ENCODE results near the gene ZNF76.

- TF ChIP-seq TAF1 (IDR thresholded peaks at IDR 0.05; ENCODE audit: borderline replicate concordance, insufficient read depth, low read length) (no peak), POLR2AphosphoS5 (IDR thresholded peaks at IDR 0.05; ENCODE audit: low read depth, low read length) (no peak)
Observed at GRCh38 chr6:35243386-35243958, 16.1 kb upstream of the ZNF76 start.

Data from PFSK-1 (cell line).